MM.1S (cell line): ENCODE results near the gene TNS2.
A peak's percentile ranks its signal among the peaks of the same experiment; 100 is the strongest.

ENCODE experiments used
- DNase-seq: peaks from one replicate; pipeline ENCODE4 v3.0.0-alpha.2; 2015
- H2AFZ ChIP-seq: fragments of 300-600 bp; sonication (generic); 2 replicates; pipeline ENCODE4 v1.6.0; 2016; ENCODE audit warnings: antibody characterized with exemption, low read length
- H3F3A ChIP-seq: fragments of 300-600 bp; sonication (generic); 2 replicates; pipeline ENCODE4 v1.6.1; 2016; ENCODE audit warnings: mild to moderate bottlenecking, antibody characterized with exemption, low read length, moderate library complexity, mixed read lengths; ENCODE audit not compliant: insufficient read depth
- H3K27ac ChIP-seq: fragments of 300-600 bp; sonication (generic); 2 replicates; pipeline ENCODE4 v1.5.1; 2016; ENCODE audit warnings: mild to moderate bottlenecking, low read length
- H3K27me3 ChIP-seq: fragments of 300-600 bp; sonication (generic); replicated peaks from 2 replicates; pipeline ENCODE4 v1.6.0; 2016; ENCODE audit warnings: low read length; ENCODE audit not compliant: insufficient read depth
- H3K36me3 ChIP-seq: fragments of 300-600 bp; sonication (generic); replicated peaks from 2 replicates; pipeline ENCODE4 v1.6.1; 2016; ENCODE audit warnings: mild to moderate bottlenecking, low read length, mixed read lengths; ENCODE audit not compliant: insufficient read depth
- H3K4me1 ChIP-seq: fragments of 300-600 bp; sonication (generic); 2 replicates; pipeline ENCODE4 v1.6.1; 2016; ENCODE audit warnings: low read length, mixed read lengths
- H3K4me2 ChIP-seq: fragments of 300-600 bp; sonication (generic); 2 replicates; pipeline ENCODE4 v1.6.0; 2016; ENCODE audit warnings: low read depth, low read length
- H3K4me3 ChIP-seq: fragments of 300-600 bp; sonication (generic); 2 replicates; pipeline ENCODE4 v1.5.1; 2016; ENCODE audit warnings: low read length, mixed read lengths
- H3K79me2 ChIP-seq: fragments of 300-600 bp; sonication (generic); 2 replicates; pipeline ENCODE4 v1.6.1; 2016; ENCODE audit warnings: mixed run types, low read length, mixed read lengths
- H3K9ac ChIP-seq: fragments of 300-600 bp; sonication (generic); 2 replicates; pipeline ENCODE4 v1.6.1; 2016; ENCODE audit warnings: low read length, mixed read lengths
- H3K9me2 ChIP-seq: fragments of 300-600 bp; sonication (generic); replicated peaks from 2 replicates; pipeline ENCODE4 v1.6.1; 2016; ENCODE audit warnings: mild to moderate bottlenecking, low read length, mixed read lengths; ENCODE audit not compliant: insufficient read depth
- H3K9me3 ChIP-seq: fragments of 300-600 bp; sonication (generic); replicated peaks from 2 replicates; pipeline ENCODE4 v1.6.1; 2016; ENCODE audit warnings: mild to moderate bottlenecking, low read length, mixed read lengths; ENCODE audit not compliant: insufficient read depth
- H4K20me1 ChIP-seq: fragments of 300-600 bp; sonication (generic); 2 replicates; pipeline ENCODE4 v1.6.1; 2016; ENCODE audit warnings: mild to moderate bottlenecking, low read length, moderate library complexity, mixed read lengths; ENCODE audit not compliant: insufficient read depth
- CTCF ChIP-seq: fragments of 300-600 bp; sonication (generic); IDR thresholded peaks from 2 replicates; pipeline ENCODE4 v1.5.1; 2016; ENCODE audit warnings: antibody characterized with exemption, low read length, mixed read lengths
- EZH2 ChIP-seq: fragments of 300-600 bp; sonication (generic); optimal IDR thresholded peaks from 2 replicates; pipeline ENCODE3; 2017; ENCODE audit warnings: low read depth, mild to moderate bottlenecking, antibody characterized with exemption, low read length, mixed read lengths
- EZH2phosphoT487 ChIP-seq: fragments of 300-600 bp; sonication (generic); IDR thresholded peaks from 2 replicates; pipeline ENCODE4 v1.6.1; 2018; ENCODE audit warnings: antibody characterized with exemption, low read length

The TNS2 gene

GRCh38 chr12:53005215-53005985, 44.5 kb upstream of the TNS2 start:
- Histone ChIP-seq H3K9me2 (no peaks in the 10 kb centered on the region), H3F3A (peaks cover 9% of the 10 kb centered on the region; the same call in 1 of the 2 replicates), H3K9ac (peak overlapping the region; percentile 99), H3K4me1 (peaks cover 16% of the 10 kb centered on the region), H3K27ac (peak overlapping the region; percentile 96; the same call in 1 of the 2 replicates), H3K4me3 (peak overlapping the region; percentile 68), H3K4me2 (peak overlapping the region; percentile 72), H3K79me2 (peaks cover 42% of the 10 kb centered on the region), H3K9me3 (no peaks in the 10 kb centered on the region), H3K36me3 (peaks cover 3% of the 10 kb centered on the region; the same call in 1 of the 2 replicates), H4K20me1 (peaks cover 14% of the 10 kb centered on the region), H3K27me3 (no peaks in the 10 kb centered on the region), H2AFZ (peak overlapping the region; percentile 75)
- no peak for DNase-seq
- TF ChIP-seq EZH2 (no peak), CTCF (no peak), EZH2phosphoT487 (no peak)

GRCh38 chr12:53005986-53006809, 43.7 kb upstream of the TNS2 start, which contains the start of gene EIF4B:
TSS of gene EIF4B (plus strand) at chr12:53006456. CDS start at chr12:53006484, 28 bp downstream.
- peaks cover 4% of the 10 kb centered on the region; the same call in 1 of the 2 replicates for H3K36me3 ChIP-seq
- no peaks in the 10 kb centered on the region for H3K9me2 ChIP-seq
- H3K4me2 ChIP-seq: peak within 1 kb of the TSS; percentile 74
- peaks cover 16% of the 10 kb centered on the region for H3K4me1 ChIP-seq
- TF ChIP-seq EZH2 (no peak), EZH2phosphoT487 (no peak), CTCF (no peak)
- H3K9ac ChIP-seq: peak within 1 kb of the TSS; percentile 99
- no peaks in the 10 kb centered on the region for H3K9me3 ChIP-seq
- peak within 1 kb of the TSS; percentile 96 for H3K27ac ChIP-seq
- DNase-seq: peak; percentile 100
- peaks cover 22% of the 10 kb centered on the region for H4K20me1 ChIP-seq
- H3F3A ChIP-seq: peaks cover 9% of the 10 kb centered on the region; the same call in 1 of the 2 replicates
- no peaks in the 10 kb centered on the region for H3K27me3 ChIP-seq
- peaks cover 50% of the 10 kb centered on the region for H3K79me2 ChIP-seq
- H3K4me3 ChIP-seq: peak within 1 kb of the TSS; percentile 100
- peak within 1 kb of the TSS; percentile 79 for H2AFZ ChIP-seq

GRCh38 chr12:53006810-53007309, 43.0 kb upstream of the TNS2 start:
- Histone ChIP-seq H3K4me3 (peak overlapping the region; percentile 100), H3K36me3 (peaks cover 7% of the 10 kb centered on the region; the same call in 1 of the 2 replicates), H3K79me2 (peaks cover 56% of the 10 kb centered on the region), H3K4me2 (peak overlapping the region; percentile 74), H3K27me3 (no peaks in the 10 kb centered on the region), H2AFZ (peak overlapping the region; percentile 79), H3F3A (peaks cover 9% of the 10 kb centered on the region; the same call in 1 of the 2 replicates), H3K27ac (peak overlapping the region; percentile 96), H3K9ac (peak overlapping the region; percentile 99), H3K9me2 (no peaks in the 10 kb centered on the region), H3K9me3 (no peaks in the 10 kb centered on the region), H3K4me1 (peaks cover 16% of the 10 kb centered on the region), H4K20me1 (peaks cover 29% of the 10 kb centered on the region)
- TF ChIP-seq EZH2phosphoT487: no peak
- TF ChIP-seq CTCF: no peak
- no peak for TF ChIP-seq EZH2
- DNase-seq: peak; percentile 83
